ENCODE data around the gene GJA3. TPM values are rescaled to one million over a fixed set of nuclear protein-coding genes. Genes with fewer than 3 reads are reported as not detected.

Gene GJA3
- under 1 TPM in 3 of 4 donors, not detected in 1; 0.04 to 0.52 (median 0.32) TPM for total RNA-seq

- no peak for DNase-seq (ENCODE audit: low spot score in 2 of 2)
- 1 to 2% methylated on average over 54 to 58 of the region's 93 CpGs for WGBS, 2 donors
- intact Hi-C loops (cut with DNase I; ENCODE audit: low total_unique reads) = no loop called here
- TF ChIP-seq POLR2A (IDR thresholded peaks at IDR 0.05) = no peak
- TF ChIP-seq, protein P1, sequence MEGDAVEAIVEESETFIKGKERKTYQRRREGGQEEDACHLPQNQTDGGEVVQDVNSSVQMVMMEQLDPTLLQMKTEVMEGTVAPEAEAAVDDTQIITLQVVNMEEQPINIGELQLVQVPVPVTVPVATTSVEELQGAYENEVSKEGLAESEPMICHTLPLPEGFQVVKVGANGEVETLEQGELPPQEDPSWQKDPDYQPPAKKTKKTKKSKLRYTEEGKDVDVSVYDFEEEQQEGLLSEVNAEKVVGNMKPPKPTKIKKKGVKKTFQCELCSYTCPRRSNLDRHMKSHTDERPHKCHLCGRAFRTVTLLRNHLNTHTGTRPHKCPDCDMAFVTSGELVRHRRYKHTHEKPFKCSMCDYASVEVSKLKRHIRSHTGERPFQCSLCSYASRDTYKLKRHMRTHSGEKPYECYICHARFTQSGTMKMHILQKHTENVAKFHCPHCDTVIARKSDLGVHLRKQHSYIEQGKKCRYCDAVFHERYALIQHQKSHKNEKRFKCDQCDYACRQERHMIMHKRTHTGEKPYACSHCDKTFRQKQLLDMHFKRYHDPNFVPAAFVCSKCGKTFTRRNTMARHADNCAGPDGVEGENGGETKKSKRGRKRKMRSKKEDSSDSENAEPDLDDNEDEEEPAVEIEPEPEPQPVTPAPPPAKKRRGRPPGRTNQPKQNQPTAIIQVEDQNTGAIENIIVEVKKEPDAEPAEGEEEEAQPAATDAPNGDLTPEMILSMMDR (IDR thresholded peaks at IDR 0.05) = no peak
- peak within 1 kb of the TSS; percentile 25 for H3K4me3 ChIP-seq (ENCODE audit: low read depth, poor library complexity, severe bottlenecking)
These were observed at the start of gene GJA3 for GRCh38 chr13:20160306-20161274. GJA3 (minus strand) TSS chr13:20161052; CDS start chr13:20143288, 17,764 bp downstream.

DNA sequence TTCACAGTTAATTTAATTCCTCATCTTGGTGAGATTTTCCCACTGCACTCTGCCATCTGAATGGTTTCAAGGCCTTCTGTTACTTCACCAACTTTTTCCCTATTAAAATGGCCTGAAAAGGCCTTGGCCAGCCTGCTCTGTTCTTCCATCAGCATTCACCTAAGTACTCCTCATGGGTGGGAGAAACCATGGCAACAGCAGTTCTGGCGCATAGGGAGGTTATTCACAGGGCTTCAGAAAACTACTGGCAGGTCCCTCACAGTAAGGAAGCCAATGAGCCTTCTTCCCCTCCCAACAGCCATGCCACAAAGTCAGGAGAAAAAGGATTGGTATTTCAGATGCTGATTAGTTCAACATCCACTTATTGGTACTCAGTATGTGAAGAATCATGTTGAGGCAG, 49.1 kb upstream of the GJA3 start:
- WGBS, 2 donors = 71 to 82% methylated on average over 1 of the region's 1 CpG

GRCh38 chr13:20206698-20207235, 45.9 kb upstream of the GJA3 start:
- TF ChIP-seq, protein P1 (IDR thresholded peaks at IDR 0.05) = no peak
- no peak for TF ChIP-seq POLR2A (IDR thresholded peaks at IDR 0.05)
- intact Hi-C loops (cut with DNase I; ENCODE audit: low total_unique reads) = no loop called here
- DNase-seq (ENCODE audit: low spot score in 2 of 2) = no peak
- 70 to 77% methylated on average over 16 of the region's 16 CpGs for WGBS, 2 donors
- H3K4me3 ChIP-seq (ENCODE audit: low read depth, poor library complexity, severe bottlenecking) = no peak overlapping the region

More for the DNA sequence above, 49.1 kb upstream of the GJA3 start:
- no peak for TF ChIP-seq POLR2A (IDR thresholded peaks at IDR 0.05)
- TF ChIP-seq, protein P1 (IDR thresholded peaks at IDR 0.05) = no peak
- no peak for DNase-seq (ENCODE audit: low spot score in 2 of 2)
- intact Hi-C loops (cut with DNase I; ENCODE audit: low total_unique reads) = no loop called here
- no peak overlapping the region for H3K4me3 ChIP-seq (ENCODE audit: low read depth, poor library complexity, severe bottlenecking)

- WGBS, 2 donors = 74 to 76% methylated on average over 11 of the region's 11 CpGs
- H3K4me3 ChIP-seq (ENCODE audit: low read depth, poor library complexity, severe bottlenecking) = no peak overlapping the region
- intact Hi-C loops (cut with DNase I; ENCODE audit: low total_unique reads) = no loop called here
- no peak for TF ChIP-seq POLR2A (IDR thresholded peaks at IDR 0.05)
- TF ChIP-seq, protein P1 (IDR thresholded peaks at IDR 0.05) = no peak
- DNase-seq (ENCODE audit: low spot score in 2 of 2) = no peak
These were observed 45.3 kb upstream of the GJA3 start for GRCh38 chr13:20206065-20206697.

DNA sequence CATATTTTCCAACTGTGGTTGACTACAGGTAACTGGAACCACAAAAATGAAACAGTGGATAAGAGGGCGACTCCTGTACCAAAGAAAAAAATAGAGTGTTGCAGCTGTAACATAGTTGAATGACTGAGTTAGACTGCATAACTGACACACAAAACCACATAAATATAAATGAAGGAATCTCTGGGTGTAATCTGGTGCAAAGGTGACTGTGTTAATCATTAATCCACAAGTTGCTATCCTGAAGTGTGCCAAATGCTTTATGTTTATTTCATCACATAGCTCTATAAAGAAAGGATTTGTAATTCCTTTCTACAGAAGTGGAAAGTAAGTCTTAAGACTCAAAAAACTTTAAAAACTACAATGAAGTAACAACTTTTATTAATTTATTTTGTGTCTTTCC, 37.9 kb upstream of the GJA3 start:
- 72 to 87% methylated on average over 1 of the region's 1 CpG for WGBS, 2 donors
- H3K4me3 ChIP-seq (ENCODE audit: low read depth, poor library complexity, severe bottlenecking) = no peak overlapping the region
- no peak for TF ChIP-seq POLR2A (IDR thresholded peaks at IDR 0.05)
- TF ChIP-seq, protein P1 (IDR thresholded peaks at IDR 0.05) = no peak
- intact Hi-C loops (cut with DNase I; ENCODE audit: low total_unique reads) = no loop called here
- DNase-seq (ENCODE audit: low spot score in 2 of 2) = no peak
